ENCODE data around the gene TRMT1L.

GRCh38 chr1:185157599-185158412, 1.1 kb upstream of the TRMT1L start:
- no peak for TF ChIP-seq ZFP30 (CRISPR knock-in tag; IDR thresholded peaks at IDR 0.05)
- TF ChIP-seq OSR1 (CRISPR knock-in tag; IDR thresholded peaks at IDR 0.05) = no peak
- TF ChIP-seq RARB (CRISPR knock-in tag; IDR thresholded peaks at IDR 0.05) = no peak
- no peak for TF ChIP-seq ZNF70 (CRISPR knock-in tag; IDR thresholded peaks at IDR 0.05)
- TF ChIP-seq ZNF565 (CRISPR knock-in tag; conservative IDR thresholded peaks at IDR 0.05; ENCODE audit: low read depth) = no peak
- no peak for TF ChIP-seq TOX (CRISPR knock-in tag; IDR thresholded peaks at IDR 0.05; ENCODE audit: borderline replicate concordance)
- TF ChIP-seq PPARA (CRISPR knock-in tag; IDR thresholded peaks at IDR 0.05; ENCODE audit: borderline replicate concordance) = no peak
- TF ChIP-seq CSRNP3 (CRISPR knock-in tag; IDR thresholded peaks at IDR 0.05) = no peak
- no peak for TF ChIP-seq ZNF8 (CRISPR knock-in tag; IDR thresholded peaks at IDR 0.05)
- no peak for TF ChIP-seq ARNTL (CRISPR knock-in tag; IDR thresholded peaks at IDR 0.05; ENCODE audit: borderline replicate concordance, low read depth)
- no peak for TF ChIP-seq CREB5 (CRISPR knock-in tag; IDR thresholded peaks at IDR 0.05; ENCODE audit: low read depth)
- TF ChIP-seq ZFP3 (CRISPR knock-in tag; IDR thresholded peaks at IDR 0.05) = no peak
- no peak for TF ChIP-seq PATZ1 (CRISPR knock-in tag; IDR thresholded peaks at IDR 0.05; ENCODE audit: borderline replicate concordance)
- TF ChIP-seq BACH2 (CRISPR knock-in tag; IDR thresholded peaks at IDR 0.05; ENCODE audit: borderline replicate concordance) = no peak

Measured in SK-N-SH treated with all-trans-retinoic acid at 6 μM for 48 hours (cell line).